H9 (cell line): ENCODE results near the gene DOCK7. TPM values are rescaled to one million over a fixed set of nuclear protein-coding genes. Genes with fewer than 3 reads are reported as not detected.

Source experiments
- DNase-seq: peaks from one replicate; pipeline ENCODE4 v3.0.0-alpha.2; 2017
- H2AFZ ChIP-seq: one replicate; pipeline ENCODE4 v1.6.1; 2013; ENCODE audit warnings: mild to moderate bottlenecking, low read length, control low read depth, moderate library complexity
- H2AK5ac ChIP-seq: 2 replicates; pipeline ENCODE4 v1.6.1; 2013; ENCODE audit warnings: low read length, control low read depth, mixed read lengths; ENCODE audit not compliant: insufficient read length
- H2BK120ac ChIP-seq: one replicate; pipeline ENCODE4 v1.6.1; 2013; ENCODE audit warnings: low read depth, mild to moderate bottlenecking, low read length, control low read depth, inconsistent platforms; ENCODE audit not compliant: poor library complexity, severe bottlenecking
- H2BK12ac ChIP-seq: 2 replicates; pipeline ENCODE4 v1.6.1; 2013; ENCODE audit warnings: low read length, control low read depth, mixed read lengths, low read depth; ENCODE audit not compliant: insufficient read length
- H2BK15ac ChIP-seq: 2 replicates; pipeline ENCODE4 v1.6.1; 2013; ENCODE audit warnings: low read depth, low read length, control low read depth
- H2BK20ac ChIP-seq: one replicate; pipeline ENCODE4 v1.6.1; 2013; ENCODE audit warnings: low read depth, mild to moderate bottlenecking, low read length, control low read depth, inconsistent platforms; ENCODE audit not compliant: poor library complexity, severe bottlenecking
- H2BK5ac ChIP-seq: 2 replicates; pipeline ENCODE4 v1.6.1; 2013; ENCODE audit warnings: low read length, control low read depth, mixed read lengths; ENCODE audit not compliant: insufficient read length
- H3K14ac ChIP-seq: 2 replicates; pipeline ENCODE4 v1.6.1; 2013; ENCODE audit warnings: low read length, control low read depth; ENCODE audit not compliant: insufficient read depth
- H3K18ac ChIP-seq: 2 replicates; pipeline ENCODE4 v1.6.1; 2013; ENCODE audit warnings: low read depth, mild to moderate bottlenecking, mixed read lengths, low read length, control low read depth; ENCODE audit not compliant: insufficient read length
- H3K23ac ChIP-seq: 2 replicates; pipeline ENCODE4 v1.6.1; 2013; ENCODE audit warnings: low read length, control low read depth, mixed read lengths, low read depth; ENCODE audit not compliant: insufficient read length
- H3K23me2 ChIP-seq: 2 replicates; pipeline ENCODE4 v1.6.1; 2013; ENCODE audit warnings: low read depth, mild to moderate bottlenecking, mixed read lengths, low read length, control low read depth; ENCODE audit not compliant: insufficient read length, poor library complexity, severe bottlenecking
- H3K27ac ChIP-seq: 2 replicates; pipeline ENCODE4 v1.5.1; 2013; ENCODE audit warnings: low read length, control low read depth, mixed read lengths, low read depth; ENCODE audit not compliant: insufficient read length
- H3K27me3 ChIP-seq: 2 replicates; pipeline ENCODE4 v1.6.1; 2013; ENCODE audit warnings: low read length, control low read depth, inconsistent platforms; ENCODE audit not compliant: insufficient read depth
- H3K4ac ChIP-seq: 2 replicates; pipeline ENCODE4 v1.6.1; 2013; ENCODE audit warnings: low read depth, mild to moderate bottlenecking, control low read depth, inconsistent platforms, low read length, moderate library complexity
- H3K4me1 ChIP-seq: 2 replicates; pipeline ENCODE4 v1.6.1; 2013; ENCODE audit warnings: low read length, control low read depth, inconsistent platforms; ENCODE audit not compliant: insufficient read depth
- H3K4me2 ChIP-seq: 2 replicates; pipeline ENCODE4 v1.6.1; 2013; ENCODE audit warnings: low read length, control low read depth, mixed read lengths; ENCODE audit not compliant: insufficient read length, insufficient read depth
- H3K56ac ChIP-seq: 2 replicates; pipeline ENCODE4 v1.6.1; 2013; ENCODE audit warnings: low read depth, mild to moderate bottlenecking, mixed read lengths, low read length, control low read depth; ENCODE audit not compliant: insufficient read length
- H3K79me1 ChIP-seq: 2 replicates; pipeline ENCODE4 v1.6.1; 2013; ENCODE audit warnings: low read depth, mild to moderate bottlenecking, moderate library complexity, low read length, control low read depth, inconsistent platforms; ENCODE audit not compliant: insufficient read depth, poor library complexity, severe bottlenecking
- H3K79me2 ChIP-seq: 2 replicates; pipeline ENCODE4 v1.6.1; 2013; ENCODE audit warnings: low read length, control low read depth, inconsistent platforms; ENCODE audit not compliant: insufficient read depth
- H3K9ac ChIP-seq: 2 replicates; pipeline ENCODE4 v1.6.1; 2013; ENCODE audit warnings: low read length, control low read depth, mixed read lengths; ENCODE audit not compliant: insufficient read length; ENCODE audit errors: extremely low read depth
- H3K9me3 ChIP-seq: one replicate; pipeline ENCODE4 v1.6.1; 2013; ENCODE audit warnings: low read depth, low read length, inconsistent platforms; ENCODE audit not compliant: control insufficient read depth
- H3T11ph ChIP-seq: one replicate; pipeline ENCODE4 v1.6.1; 2013; ENCODE audit warnings: mild to moderate bottlenecking, low read length, control low read depth, inconsistent platforms
- H4K20me1 ChIP-seq: one replicate; pipeline ENCODE4 v1.6.1; 2013; ENCODE audit not compliant: control insufficient read depth, insufficient read length, insufficient read depth
- H4K5ac ChIP-seq: 2 replicates; pipeline ENCODE4 v1.6.1; 2013; ENCODE audit warnings: low read depth, mild to moderate bottlenecking, mixed read lengths, low read length, control low read depth; ENCODE audit not compliant: insufficient read length
- H4K8ac ChIP-seq: replicated peaks from 2 replicates; pipeline ENCODE4 v1.6.1; 2013; ENCODE audit warnings: low read length, control low read depth, mixed read lengths, low read depth; ENCODE audit not compliant: insufficient read length
- H4K91ac ChIP-seq: 2 replicates; pipeline ENCODE4 v1.6.1; 2013; ENCODE audit warnings: low read depth, mild to moderate bottlenecking, moderate library complexity, mixed read lengths, low read length, control low read depth; ENCODE audit not compliant: insufficient read length
- H3K27ac Mint-ChIP-seq, 3 experiments: 2 replicates in 2 of 3; 3 replicates in 1 of 3; pipeline ENCODE4 v1.8.0; 2020 to 2021; ENCODE audit warnings: mixed read lengths in 3 of 3, mild to moderate bottlenecking in 1 of 3, moderate library complexity in 1 of 3
- H3K27me3 Mint-ChIP-seq: 2 replicates; pipeline ENCODE4 v1.8.0; 2021; ENCODE audit warnings: low read depth, mild to moderate bottlenecking, moderate library complexity, mixed read lengths
- H3K36me3 Mint-ChIP-seq, 3 experiments: 2 replicates in 2 of 3; 3 replicates in 1 of 3; pipeline ENCODE4 v1.8.0; 2020 to 2021; ENCODE audit warnings: low read depth in 3 of 3, mixed read lengths in 3 of 3; ENCODE audit not compliant: insufficient read depth in 1 of 3
- H3K4me1 Mint-ChIP-seq, 2 experiments: 2 replicates each; pipeline ENCODE4 v1.8.0; 2020; ENCODE audit warnings: mixed read lengths in 2 of 2
- H3K4me3 Mint-ChIP-seq, 2 experiments: 2 replicates in 1 of 2; 3 replicates in 1 of 2; pipeline ENCODE4 v1.8.0; 2020 to 2021; ENCODE audit warnings: mild to moderate bottlenecking in 2 of 2, mixed read lengths in 2 of 2, moderate library complexity in 1 of 2
- H3K9me3 Mint-ChIP-seq, 2 experiments: 2 replicates in 1 of 2; 3 replicates in 1 of 2; pipeline ENCODE4 v1.8.0; 2020; ENCODE audit warnings: mild to moderate bottlenecking in 2 of 2, mixed read lengths in 2 of 2, moderate library complexity in 1 of 2
- CTCF ChIP-seq: fragments of 200-600 bp; sonication (generic); conservative IDR thresholded peaks from 3 replicates; pipeline ENCODE4 v1.8.0; 2021; ENCODE audit warnings: antibody characterized with exemption, mild to moderate bottlenecking
- total RNA-seq: library from RNA; stranded (reverse); gene quantifications from 2 replicates; pipeline ENCODE4 v1.2.1, GENCODE V29; 2021

Gene DOCK7
- total RNA-seq, 1 experiment from 2014 or later = 36.8 TPM

GRCh38 chr1:62608905-62609304, 79.3 kb downstream of the DOCK7 start:
- Histone ChIP-seq H2BK5ac (no peak overlapping the region), H4K8ac (no peak overlapping the region), H4K5ac (no peak overlapping the region), H3K9me3 (no peaks in the 10 kb centered on the region), H3K18ac (no peak overlapping the region), H3T11ph (no peak overlapping the region), H2BK120ac (no peak overlapping the region), H3K79me1 (no peaks in the 10 kb centered on the region), H3K14ac (no peak overlapping the region), H3K4me2 (no peak overlapping the region), H3K56ac (no peak overlapping the region), H2BK12ac (no peak overlapping the region), H3K4me1 (no peaks in the 10 kb centered on the region), H2AK5ac (no peak overlapping the region), H3K27me3 (no peaks in the 10 kb centered on the region), H4K20me1 (no peaks in the 10 kb centered on the region), H3K23me2 (no peaks in the 10 kb centered on the region), H3K79me2 (no peaks in the 10 kb centered on the region), H3K27ac (no peak overlapping the region), H2BK15ac (no peak overlapping the region), H3K23ac (no peak overlapping the region), H3K9ac (no peak overlapping the region), H2AFZ (no peak overlapping the region), H3K4ac (no peak overlapping the region), H4K91ac (no peak overlapping the region), H2BK20ac (no peak overlapping the region)
- Mint-ChIP-seq H3K27me3 (no peaks in the 10 kb centered on the region), H3K27ac (no peak overlapping the region), H3K36me3 (peaks cover 0 to 11% (median 3%) of the 10 kb centered on the region in 3 experiments; a peak in 3 of 7 replicates), H3K4me3 (no peak overlapping the region), H3K4me1 (peaks cover 8 to 13% of the 10 kb centered on the region in 2 experiments), H3K9me3 (no peaks in the 10 kb centered on the region)
- no peak for DNase-seq
- no peak for TF ChIP-seq CTCF
